ENCODE data around the gene BSDC1. TPM values are rescaled to one million over a fixed set of nuclear protein-coding genes. Genes with fewer than 3 reads are reported as not detected.

Gene BSDC1
- total and polyA plus RNA-seq, 2 of the 13 experiments (the other 11 are each of a cell fraction or from before 2014, with no cell fraction given), result 40.3 to 64.2 TPM

GRCh38 chr1:32394141-32394889 lies at the start of gene BSDC1 (continued):
- no peak for TF ChIP-seq PRDM15 (CRISPR knock-in tag; IDR thresholded peaks at IDR 0.05)
- TF ChIP-seq ARID4A (CRISPR knock-in tag; IDR thresholded peaks at IDR 0.05; ENCODE audit: borderline replicate concordance), result peak; percentile 87
- TF ChIP-seq CSRNP1 (CRISPR knock-in tag; IDR thresholded peaks at IDR 0.05), result peak; percentile 74
- TF ChIP-seq, protein P1, sequence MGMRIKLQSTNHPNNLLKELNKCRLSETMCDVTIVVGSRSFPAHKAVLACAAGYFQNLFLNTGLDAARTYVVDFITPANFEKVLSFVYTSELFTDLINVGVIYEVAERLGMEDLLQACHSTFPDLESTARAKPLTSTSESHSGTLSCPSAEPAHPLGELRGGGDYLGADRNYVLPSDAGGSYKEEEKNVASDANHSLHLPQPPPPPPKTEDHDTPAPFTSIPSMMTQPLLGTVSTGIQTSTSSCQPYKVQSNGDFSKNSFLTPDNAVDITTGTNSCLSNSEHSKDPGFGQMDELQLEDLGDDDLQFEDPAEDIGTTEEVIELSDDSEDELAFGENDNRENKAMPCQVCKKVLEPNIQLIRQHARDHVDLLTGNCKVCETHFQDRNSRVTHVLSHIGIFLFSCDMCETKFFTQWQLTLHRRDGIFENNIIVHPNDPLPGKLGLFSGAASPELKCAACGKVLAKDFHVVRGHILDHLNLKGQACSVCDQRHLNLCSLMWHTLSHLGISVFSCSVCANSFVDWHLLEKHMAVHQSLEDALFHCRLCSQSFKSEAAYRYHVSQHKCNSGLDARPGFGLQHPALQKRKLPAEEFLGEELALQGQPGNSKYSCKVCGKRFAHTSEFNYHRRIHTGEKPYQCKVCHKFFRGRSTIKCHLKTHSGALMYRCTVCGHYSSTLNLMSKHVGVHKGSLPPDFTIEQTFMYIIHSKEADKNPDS (CRISPR knock-in tag; IDR thresholded peaks at IDR 0.05), result peak; percentile 72; the same call in 1 of the 2 replicates
- TF ChIP-seq FOXA1 (IDR thresholded peaks at IDR 0.05), result no peak
- TF ChIP-seq FOXA1 (CRISPR knock-in tag; IDR thresholded peaks at IDR 0.05), result peak; percentile 81
- TF ChIP-seq DR1 (CRISPR knock-in tag; IDR thresholded peaks at IDR 0.05), result peak; percentile 67
- TF ChIP-seq, protein P2, sequence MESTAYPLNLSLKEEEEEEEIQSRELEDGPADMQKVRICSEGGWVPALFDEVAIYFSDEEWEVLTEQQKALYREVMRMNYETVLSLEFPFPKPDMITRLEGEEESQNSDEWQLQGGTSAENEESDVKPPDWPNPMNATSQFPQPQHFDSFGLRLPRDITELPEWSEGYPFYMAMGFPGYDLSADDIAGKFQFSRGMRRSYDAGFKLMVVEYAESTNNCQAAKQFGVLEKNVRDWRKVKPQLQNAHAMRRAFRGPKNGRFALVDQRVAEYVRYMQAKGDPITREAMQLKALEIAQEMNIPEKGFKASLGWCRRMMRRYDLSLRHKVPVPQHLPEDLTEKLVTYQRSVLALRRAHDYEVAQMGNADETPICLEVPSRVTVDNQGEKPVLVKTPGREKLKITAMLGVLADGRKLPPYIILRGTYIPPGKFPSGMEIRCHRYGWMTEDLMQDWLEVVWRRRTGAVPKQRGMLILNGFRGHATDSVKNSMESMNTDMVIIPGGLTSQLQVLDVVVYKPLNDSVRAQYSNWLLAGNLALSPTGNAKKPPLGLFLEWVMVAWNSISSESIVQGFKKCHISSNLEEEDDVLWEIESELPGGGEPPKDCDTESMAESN (CRISPR knock-in tag; conservative IDR thresholded peaks at IDR 0.05), result peak; percentile 69; the same call in 1 of the 2 replicates
- TF ChIP-seq XRCC5 (optimal IDR thresholded peaks at IDR 0.05; ENCODE audit: low read length), result peak; percentile 79
- TF ChIP-seq KDM5A (IDR thresholded peaks at IDR 0.05; ENCODE audit: borderline replicate concordance, low read length), result peak; percentile 97
- TF ChIP-seq, protein P3, sequence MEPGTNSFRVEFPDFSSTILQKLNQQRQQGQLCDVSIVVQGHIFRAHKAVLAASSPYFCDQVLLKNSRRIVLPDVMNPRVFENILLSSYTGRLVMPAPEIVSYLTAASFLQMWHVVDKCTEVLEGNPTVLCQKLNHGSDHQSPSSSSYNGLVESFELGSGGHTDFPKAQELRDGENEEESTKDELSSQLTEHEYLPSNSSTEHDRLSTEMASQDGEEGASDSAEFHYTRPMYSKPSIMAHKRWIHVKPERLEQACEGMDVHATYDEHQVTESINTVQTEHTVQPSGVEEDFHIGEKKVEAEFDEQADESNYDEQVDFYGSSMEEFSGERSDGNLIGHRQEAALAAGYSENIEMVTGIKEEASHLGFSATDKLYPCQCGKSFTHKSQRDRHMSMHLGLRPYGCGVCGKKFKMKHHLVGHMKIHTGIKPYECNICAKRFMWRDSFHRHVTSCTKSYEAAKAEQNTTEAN (CRISPR knock-in tag; conservative IDR thresholded peaks at IDR 0.05), result 0 out of 2 replicates have a peak, but pooled peaks have one; percentile 8

Data from HepG2 (cell line).